Body of pancreas (tissue), 4 donors: Measurements from ENCODE around the gene SLC24A3. TPM values are rescaled to one million over a fixed set of nuclear protein-coding genes. Genes with fewer than 3 reads are reported as not detected.

ENCODE experiments used
- ATAC-seq: fragments of 150-250 bp; one replicate; pipeline ENCODE4 v1.9.1; 2016
- DNase-seq, 4 donors: peaks; one replicate each; pipeline ENCODE4 v3.0.0-alpha.2; 2019
- H3K27ac ChIP-seq, 4 donors: fragments of 200-600 bp; sonication (generic); 1 replicate in 3 of 4; 2 replicates in 1 of 4; pipeline versions ENCODE4 v1.5.1 to v1.6.1; 2016 to 2019; ENCODE audit warnings: mild to moderate bottlenecking in 1 of 4, mixed read lengths in 1 of 4, moderate library complexity in 1 of 4
- H3K27me3 ChIP-seq, 2 donors: fragments of 200-600 bp; sonication (generic); one replicate each; pipeline ENCODE4 v1.6.0; 2016; ENCODE audit warnings: mild to moderate bottlenecking in 1 of 2
- H3K36me3 ChIP-seq, 2 donors: fragments of 200-600 bp; sonication (generic); replicated peaks in 1 of 2; 2 replicates each; pipeline ENCODE4 v1.5.1; 2016; ENCODE audit warnings: low read depth in 2 of 2; ENCODE audit not compliant: insufficient read depth in 1 of 2
- H3K4me1 ChIP-seq: fragments of 200-600 bp; sonication (generic); one replicate; pipeline ENCODE4 v1.6.0; 2016
- H3K4me3 ChIP-seq, 2 donors: fragments of 200-600 bp; sonication (generic); 1 replicate in 1 of 2; 2 replicates in 1 of 2; pipeline ENCODE4 v1.5.1; 2016 to 2019
- H3K9me3 ChIP-seq, 3 donors: fragments of 200-600 bp; sonication (generic); 1 replicate in 2 of 3; 2 replicates in 1 of 3; pipeline ENCODE4 v1.5.1; 2016
- CTCF ChIP-seq, 7 experiments: fragments of 450-650 bp in 4 of 7; fragments of 200-600 bp in 3 of 7; sonication (generic) in 3 of 7; IDR thresholded peaks; one replicate each; pipeline ENCODE4 v1.5.1; 2016 to 2019; ENCODE audit warnings: antibody characterized with exemption in 7 of 7
- POLR2A ChIP-seq, 3 donors: fragments of 450-650 bp; IDR thresholded peaks; one replicate each; pipeline ENCODE4 v1.6.1; 2016; ENCODE audit warnings: antibody characterized with exemption in 3 of 3, mild to moderate bottlenecking in 2 of 3
- WGBS, 2 donors: methylation state at CpG; one replicate each; pipeline ENCODE4 v1.1.5; 2017; 5-methylcytosine and 5-hydroxymethylcytosine counted together
- intact Hi-C: fragments of 100-400 bp; cut with DNase I; formaldehyde crosslinking; loops from one replicate; pipeline ENCODE4 v1.15.1; 2023
- total RNA-seq, 2 donors: library from RNA; depleted of rRNA; stranded (reverse); fragments of >200 nt; gene quantifications; one replicate each; pipeline ENCODE4 v1.1.0, GENCODE V29; 2016

Gene SLC24A3
- total RNA-seq, 2 donors from 2014 or later = 0.66 to 1.0 TPM

DNA sequence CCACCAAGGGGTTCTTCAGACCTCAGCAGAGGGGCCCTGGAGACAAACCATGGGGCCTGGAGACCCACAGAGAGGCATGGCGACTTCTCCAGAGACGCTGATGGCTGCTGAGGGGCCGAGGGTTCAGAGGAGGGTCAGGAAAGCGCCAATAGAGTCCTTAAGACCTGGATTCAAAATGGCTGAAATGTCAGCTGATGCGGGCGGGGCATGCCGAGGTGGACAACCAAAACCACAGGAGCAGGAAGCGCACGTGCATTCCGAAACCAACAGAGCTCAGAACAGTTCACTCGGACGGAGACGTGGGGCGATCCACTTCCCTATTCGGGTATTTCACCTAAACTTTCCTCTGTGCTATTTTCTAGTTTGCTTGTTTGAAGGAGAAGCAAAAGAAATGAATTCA lies 445.7 kb downstream of the SLC24A3 start:
- Histone ChIP-seq H3K4me3 (no peak overlapping the region), H3K27me3 (no peaks in the 10 kb centered on the region), H3K9me3 (no peaks in the 10 kb centered on the region), H3K36me3 (no peaks in the 10 kb centered on the region), H3K27ac (no peak overlapping the region), H3K4me1 (no peaks in the 10 kb centered on the region)
- TF ChIP-seq CTCF (IDR thresholded peaks at IDR 0.05) (no peak), POLR2A (IDR thresholded peaks at IDR 0.05) (no peak)
- DNase-seq = peak in 1 of 4 donors; percentile 16
- 67 to 72% methylated on average over 15 of the region's 15 CpGs for WGBS, 2 donors
- ATAC-seq = no peak
- intact Hi-C loops = no loop called here

DNA sequence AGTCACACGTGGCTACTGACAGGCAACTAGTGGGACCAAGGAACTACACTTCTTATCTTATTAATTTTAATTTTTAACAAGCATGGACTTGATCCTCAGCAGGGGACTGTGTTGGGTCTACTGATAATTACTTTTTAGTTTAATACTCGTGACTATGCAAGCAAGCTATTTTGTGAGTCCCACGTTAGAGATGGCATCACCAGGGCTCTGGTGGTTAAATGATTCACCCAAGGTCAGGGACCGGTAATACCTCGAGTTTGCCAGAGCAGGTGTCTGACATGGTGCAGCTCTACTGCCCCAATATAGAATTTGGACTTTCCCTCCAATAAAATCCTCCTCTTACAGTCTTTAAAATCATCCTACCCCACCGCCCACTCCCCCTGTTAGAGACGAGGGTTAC lies 447.0 kb downstream of the SLC24A3 start:
- H3K4me1 ChIP-seq = no peaks in the 10 kb centered on the region
- H3K27me3 ChIP-seq = no peaks in the 10 kb centered on the region
- WGBS, 2 donors = 21 to 33% methylated on average over 7 of the region's 7 CpGs
- ATAC-seq = peak; percentile 45
- intact Hi-C loops = no loop called here
- peak in 1 of 4 donors; percentile 5 for DNase-seq
- no peaks in the 10 kb centered on the region for H3K36me3 ChIP-seq
- TF ChIP-seq POLR2A (IDR thresholded peaks at IDR 0.05) (no peak), CTCF (IDR thresholded peaks at IDR 0.05) (no peak)
- no peak overlapping the region for H3K27ac ChIP-seq
- H3K9me3 ChIP-seq = no peaks in the 10 kb centered on the region
- H3K4me3 ChIP-seq = no peak overlapping the region

- Histone ChIP-seq H3K9me3 (no peaks in the 10 kb centered on the region), H3K36me3 (no peaks in the 10 kb centered on the region), H3K4me1 (no peaks in the 10 kb centered on the region), H3K27ac (no peak overlapping the region), H3K27me3 (no peaks in the 10 kb centered on the region), H3K4me3 (no peak overlapping the region)
- 44 to 51% methylated on average over 9 of the region's 9 CpGs for WGBS, 2 donors
- TF ChIP-seq POLR2A (IDR thresholded peaks at IDR 0.05) (no peak), CTCF (IDR thresholded peaks at IDR 0.05) (no peak)
- DNase-seq (no peak), ATAC-seq (no peak)
- intact Hi-C loops = loop anchor here (5.0 kb wide), 1 partner anchor 454 kb away; no protein-coding TSS in a partner anchor
Observed at GRCh38 chr20:19660808-19661378, 448.5 kb downstream of the SLC24A3 start.

DNA sequence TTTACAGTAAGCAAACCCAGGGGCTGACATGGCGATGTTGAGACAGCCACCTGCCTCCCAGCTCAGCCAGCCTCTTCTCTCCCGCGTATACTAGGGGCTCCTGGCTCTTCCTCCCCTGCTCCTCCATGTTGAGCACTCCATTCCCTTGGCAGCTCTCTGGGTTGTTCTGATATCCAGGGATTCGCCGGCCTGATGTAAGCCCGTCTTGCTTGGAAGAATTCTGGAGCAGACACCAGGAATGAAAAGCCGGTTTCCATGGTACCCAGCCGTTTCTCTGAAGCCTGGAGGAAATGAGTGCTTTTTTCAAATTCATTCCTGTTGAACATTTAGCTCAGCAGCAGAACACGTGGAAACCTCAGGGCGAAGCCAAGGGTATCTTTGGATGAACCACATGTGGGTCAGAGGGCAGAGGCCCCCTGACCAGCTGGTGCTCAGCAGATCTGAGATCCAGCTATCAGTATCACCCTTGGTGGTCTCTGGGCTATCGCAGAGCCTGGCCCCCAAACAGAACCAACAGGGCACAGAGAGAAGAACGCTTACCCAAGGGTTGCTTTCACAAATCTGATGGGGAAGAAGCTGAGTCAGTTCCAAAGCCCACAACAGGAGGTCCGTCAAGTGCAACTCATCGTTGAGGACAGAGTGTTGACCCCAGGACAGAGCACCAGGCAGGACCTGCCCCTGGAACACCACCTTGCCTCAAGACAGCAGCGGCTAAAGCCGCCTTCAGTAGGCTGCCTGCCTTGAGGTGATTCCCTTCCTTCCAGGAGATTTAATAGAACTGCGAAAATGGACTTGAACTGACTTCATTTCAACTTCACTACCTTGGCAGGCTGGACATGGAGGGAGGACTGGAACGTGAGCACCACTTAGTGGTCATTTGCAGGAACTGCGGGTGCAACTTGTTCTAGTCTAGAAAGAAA lies 449.5 kb downstream of the SLC24A3 start:
- ATAC-seq = peak; percentile 74
- H3K27ac ChIP-seq = no peak overlapping the region
- no peaks in the 10 kb centered on the region for H3K9me3 ChIP-seq
- H3K4me3 ChIP-seq = no peak overlapping the region
- TF ChIP-seq POLR2A (IDR thresholded peaks at IDR 0.05) (no peak), CTCF (IDR thresholded peaks at IDR 0.05) (peak; percentile 94 to 99 (median 96))
- H3K36me3 ChIP-seq = no peaks in the 10 kb centered on the region
- 35 to 41% methylated on average over 16 to 19 of the region's 19 CpGs for WGBS, 2 donors
- peak; percentile 67 to 77 (median 71) for DNase-seq
- no peaks in the 10 kb centered on the region for H3K4me1 ChIP-seq
- intact Hi-C loops = loop anchor here (5.0 kb wide), 1 partner anchor 455 kb away; no protein-coding TSS in a partner anchor
- H3K27me3 ChIP-seq = no peaks in the 10 kb centered on the region
